Loucy (cell line): ENCODE measurements around the gene FARSA.
"Not testable (repeated sequence)": the region's sequence is repeated elsewhere in the genome, so short reads cannot be mapped to it uniquely, and the experiment has no call there.

ENCODE experiments used
- H2AFZ ChIP-seq: fragments of 200-600 bp; sonication (generic); 2 replicates; pipeline ENCODE4 v1.6.0; 2016; ENCODE audit warnings: antibody characterized with exemption, mild to moderate bottlenecking, low read length, moderate library complexity
- H3F3A ChIP-seq: fragments of 200-600 bp; 2 replicates; pipeline ENCODE4 v1.6.0; 2016; ENCODE audit warnings: antibody characterized with exemption, low read depth, mild to moderate bottlenecking
- H3K27me3 ChIP-seq: fragments of 200-600 bp; sonication (generic); 2 replicates; pipeline ENCODE4 v1.6.1; 2014; ENCODE audit warnings: low read length, mild to moderate bottlenecking; ENCODE audit not compliant: insufficient read depth, poor library complexity, severe bottlenecking
- H3K36me3 ChIP-seq: fragments of 200-600 bp; sonication (generic); 2 replicates; pipeline ENCODE4 v1.6.1; 2016; ENCODE audit warnings: low read length; ENCODE audit not compliant: insufficient read depth
- H3K4me1 ChIP-seq: fragments of 200-600 bp; sonication (generic); 2 replicates; pipeline ENCODE4 v1.5.1; 2014; ENCODE audit warnings: low read length, mild to moderate bottlenecking; ENCODE audit not compliant: insufficient read depth, poor library complexity, severe bottlenecking
- H3K4me2 ChIP-seq: fragments of 200-600 bp; sonication (generic); 2 replicates; pipeline ENCODE4 v1.6.0; 2014; ENCODE audit warnings: antibody characterized with exemption, low read length, low read depth, mild to moderate bottlenecking; ENCODE audit not compliant: poor library complexity, severe bottlenecking
- H3K4me3 ChIP-seq: fragments of 200-600 bp; sonication (generic); 2 replicates; pipeline ENCODE4 v1.5.1; 2014; ENCODE audit warnings: low read length, mild to moderate bottlenecking, mixed read lengths; ENCODE audit not compliant: poor library complexity, severe bottlenecking
- H3K79me2 ChIP-seq: fragments of 200-600 bp; sonication (generic); 2 replicates; pipeline ENCODE4 v1.6.1; 2014; ENCODE audit warnings: low read length; ENCODE audit not compliant: insufficient read depth
- H3K9ac ChIP-seq: fragments of 200-600 bp; sonication (generic); 2 replicates; pipeline ENCODE4 v1.6.0; 2014; ENCODE audit warnings: mild to moderate bottlenecking, low read depth, low read length, moderate library complexity; ENCODE audit not compliant: poor library complexity, severe bottlenecking
- H3K9me2 ChIP-seq: fragments of 200-600 bp; sonication (generic); replicated peaks from 2 replicates; pipeline ENCODE4 v1.6.1; 2016; ENCODE audit warnings: low read depth, low read length, mixed read lengths
- H3K9me3 ChIP-seq: fragments of 200-600 bp; sonication (generic); 2 replicates; pipeline ENCODE4 v1.6.1; 2014; ENCODE audit warnings: mild to moderate bottlenecking, antibody characterized with exemption, low read length, low read depth; ENCODE audit not compliant: insufficient read depth
- H4K20me1 ChIP-seq: fragments of 200-600 bp; sonication (generic); 2 replicates; pipeline ENCODE4 v1.6.0; 2014; ENCODE audit warnings: antibody characterized with exemption, low read length, mild to moderate bottlenecking; ENCODE audit not compliant: insufficient read depth, poor library complexity, severe bottlenecking
- EZH2phosphoT487 ChIP-seq: fragments of 200-600 bp; IDR thresholded peaks from 2 replicates; pipeline ENCODE4 v1.6.1; 2018; ENCODE audit warnings: antibody characterized with exemption, mild to moderate bottlenecking, moderate library complexity, borderline replicate concordance
- TF ChIP-seq, protein P1 (sequence below): fragments of 200-600 bp; sonication (generic); conservative IDR thresholded peaks from 2 replicates; pipeline ENCODE4 v1.5.1; 2014; ENCODE audit warnings: mild to moderate bottlenecking, antibody characterized with exemption, low read length

The FARSA gene

GRCh38 chr19:12952488-12953137, 19.1 kb upstream of the FARSA start:
- Histone ChIP-seq H3K4me1 (peaks cover 23% of the 10 kb centered on the region), H3K27me3 (no peaks in the 10 kb centered on the region), H3K9me2 (no peaks in the 10 kb centered on the region), H3F3A (peaks cover 3% of the 10 kb centered on the region; the same call in 1 of the 2 replicates), H3K4me2 (no peak overlapping the region), H3K79me2 (peaks cover 82% of the 10 kb centered on the region), H3K9ac (no peak overlapping the region), H3K4me3 (no peak overlapping the region), H4K20me1 (peaks cover 36% of the 10 kb centered on the region), H3K36me3 (peaks cover 36% of the 10 kb centered on the region; the same call in 1 of the 2 replicates), H2AFZ (no peak overlapping the region), H3K9me3 (no peaks in the 10 kb centered on the region)
- TF ChIP-seq, protein P1, sequence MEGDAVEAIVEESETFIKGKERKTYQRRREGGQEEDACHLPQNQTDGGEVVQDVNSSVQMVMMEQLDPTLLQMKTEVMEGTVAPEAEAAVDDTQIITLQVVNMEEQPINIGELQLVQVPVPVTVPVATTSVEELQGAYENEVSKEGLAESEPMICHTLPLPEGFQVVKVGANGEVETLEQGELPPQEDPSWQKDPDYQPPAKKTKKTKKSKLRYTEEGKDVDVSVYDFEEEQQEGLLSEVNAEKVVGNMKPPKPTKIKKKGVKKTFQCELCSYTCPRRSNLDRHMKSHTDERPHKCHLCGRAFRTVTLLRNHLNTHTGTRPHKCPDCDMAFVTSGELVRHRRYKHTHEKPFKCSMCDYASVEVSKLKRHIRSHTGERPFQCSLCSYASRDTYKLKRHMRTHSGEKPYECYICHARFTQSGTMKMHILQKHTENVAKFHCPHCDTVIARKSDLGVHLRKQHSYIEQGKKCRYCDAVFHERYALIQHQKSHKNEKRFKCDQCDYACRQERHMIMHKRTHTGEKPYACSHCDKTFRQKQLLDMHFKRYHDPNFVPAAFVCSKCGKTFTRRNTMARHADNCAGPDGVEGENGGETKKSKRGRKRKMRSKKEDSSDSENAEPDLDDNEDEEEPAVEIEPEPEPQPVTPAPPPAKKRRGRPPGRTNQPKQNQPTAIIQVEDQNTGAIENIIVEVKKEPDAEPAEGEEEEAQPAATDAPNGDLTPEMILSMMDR, result no peak
- TF ChIP-seq EZH2phosphoT487, result no peak

DNA sequence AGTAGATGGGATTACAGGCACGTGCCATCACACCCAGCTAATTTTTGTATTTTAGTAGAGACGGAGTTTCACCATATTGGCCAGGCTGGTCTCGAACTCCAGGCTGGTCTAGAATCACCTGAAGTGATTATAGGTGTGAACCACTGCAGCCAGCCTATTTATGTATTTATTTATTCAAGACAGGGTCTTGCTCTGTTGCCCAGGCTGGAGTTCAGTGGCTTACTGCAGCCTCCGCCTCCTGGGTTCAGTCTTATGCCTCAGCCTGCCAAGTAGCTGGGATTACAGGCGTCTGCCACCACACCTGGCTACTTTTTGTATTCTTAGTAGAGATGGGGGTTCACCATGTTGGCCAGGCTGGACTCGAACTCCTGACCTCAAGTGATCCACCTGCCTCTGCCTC, 18.5 kb upstream of the FARSA start:
- H3K9me3 ChIP-seq, H3K27me3 ChIP-seq, H3K4me3 ChIP-seq, H2AFZ ChIP-seq, H3K9ac ChIP-seq, H3F3A ChIP-seq, H3K9me2 ChIP-seq, H3K4me2 ChIP-seq: not testable (repeated sequence)
- H3K79me2 ChIP-seq, result peaks cover 82% of the 10 kb centered on the region
- peaks cover 42% of the 10 kb centered on the region for H4K20me1 ChIP-seq
- peaks cover 37% of the 10 kb centered on the region; the same call in 1 of the 2 replicates for H3K36me3 ChIP-seq
- peaks cover 25% of the 10 kb centered on the region for H3K4me1 ChIP-seq

GRCh38 chr19:12949363-12950283, 16.1 kb upstream of the FARSA start:
- peaks cover 41% of the 10 kb centered on the region for H3K36me3 ChIP-seq
- peaks cover 23% of the 10 kb centered on the region for H3K4me1 ChIP-seq
- H2AFZ ChIP-seq, result no peak overlapping the region
- peaks cover 53% of the 10 kb centered on the region for H4K20me1 ChIP-seq
- H3K27me3 ChIP-seq, result no peaks in the 10 kb centered on the region
- no peaks in the 10 kb centered on the region for H3K9me3 ChIP-seq
- H3K79me2 ChIP-seq, result peaks cover 80% of the 10 kb centered on the region
- H3K9ac ChIP-seq, result no peak overlapping the region
- H3K9me2 ChIP-seq, result no peaks in the 10 kb centered on the region
- no peak overlapping the region for H3K4me2 ChIP-seq
- H3F3A ChIP-seq, result peaks cover 8% of the 10 kb centered on the region
- TF ChIP-seq, protein P1, result no peak
- no peak for TF ChIP-seq EZH2phosphoT487
- no peak overlapping the region for H3K4me3 ChIP-seq
